Endothelial cell of umbilical vein (primary cell): ENCODE data around the gene PAX3. TPM values are rescaled to one million over a fixed set of nuclear protein-coding genes. Genes with fewer than 3 reads are reported as not detected.

ENCODE experiments used
- BruUV-seq: library from RNA; stranded (reverse); fragments of 400-500 nt; replicated peaks from 2 replicates; lab custom pipeline; 2021; lab: Mats Ljungman, UMichigan
- CTCF ChIA-PET: fragments of 300-600, 350-600 bp; sonication (Branson Sonifier 250); formaldehyde crosslinking; loops from one replicate; lab custom pipeline; 2021; ENCODE audit warnings: antibody characterized with exemption, inconsistent platforms; lab: Charles Lee
- POLR2A ChIA-PET: fragments of 300-600, 350-600 bp; sonication (Branson Sonifier 250); formaldehyde crosslinking; loops from one replicate; lab custom pipeline; 2021; ENCODE audit warnings: antibody characterized with exemption, inconsistent platforms; lab: Charles Lee
- DNase-seq: peaks from one replicate; pipeline ENCODE4 v3.0.0-alpha.2; 2011; ENCODE audit warnings: low read depth, low spot score
- FAIRE-seq: peaks from 2 replicates; lab custom pipeline; 2011; peaks lifted over from hg19 to GRCh38; lab: Jason Lieb, UNC
- H2AFZ ChIP-seq: 2 replicates; pipeline ENCODE4 v1.6.0; 2012; ENCODE audit warnings: low read depth, low read length, control low read depth, inconsistent platforms
- H3K27ac ChIP-seq: 2 replicates; pipeline ENCODE4 v1.5.1; 2011; ENCODE audit warnings: low read depth, mild to moderate bottlenecking, control low read depth, low read length, moderate library complexity; ENCODE audit not compliant: insufficient read depth
- H3K27me3 ChIP-seq, 2 experiments: 2 replicates each; pipeline versions ENCODE4 v1.6.0 to v1.6.1; 2011; ENCODE audit warnings: low read length in 2 of 2, mixed read lengths in 1 of 2; ENCODE audit not compliant: control insufficient read depth in 2 of 2, insufficient read depth in 2 of 2
- H3K36me3 ChIP-seq, 2 experiments: 2 replicates in 1 of 2; 3 replicates in 1 of 2; pipeline ENCODE4 v1.5.1; 2011; ENCODE audit warnings: low read length in 2 of 2, mild to moderate bottlenecking in 1 of 2, moderate library complexity in 1 of 2; ENCODE audit not compliant: control insufficient read depth in 2 of 2, insufficient read depth in 2 of 2; ENCODE audit errors: extremely low read depth in 1 of 2
- H3K4me1 ChIP-seq: 3 replicates; pipeline ENCODE4 v1.5.1; 2011; ENCODE audit warnings: mild to moderate bottlenecking, low read length; ENCODE audit not compliant: control insufficient read depth, insufficient read depth; ENCODE audit errors: extremely low read depth
- H3K4me2 ChIP-seq: 2 replicates; pipeline ENCODE4 v1.6.1; 2011; ENCODE audit warnings: low read length, control low read depth, mixed read lengths; ENCODE audit not compliant: insufficient read depth
- H3K4me3 ChIP-seq, 3 experiments: fragments of 200-600 bp in 1 of 3; sonication (generic), shearing (Covaris generic) in 1 of 3; replicated peaks in 1 of 3; 2 replicates each; pipeline ENCODE4 v1.5.1; 2011 to 2016; ENCODE audit warnings: control low read depth in 3 of 3, low read length in 3 of 3, mild to moderate bottlenecking in 2 of 3, inconsistent platforms in 1 of 3, low read depth in 1 of 3, moderate library complexity in 1 of 3; ENCODE audit not compliant: insufficient read depth in 1 of 3
- H3K79me2 ChIP-seq: 2 replicates; pipeline ENCODE4 v1.6.0; 2012; ENCODE audit warnings: low read length, inconsistent platforms; ENCODE audit not compliant: control insufficient read depth, insufficient read depth
- H3K9ac ChIP-seq: replicated peaks from 2 replicates; pipeline ENCODE3; 2011; ENCODE audit warnings: low read length, control low read depth; ENCODE audit not compliant: insufficient read depth; ENCODE audit errors: extremely low read depth
- H3K9me1 ChIP-seq: replicated peaks from 3 replicates; pipeline ENCODE4 v1.6.0; 2011; ENCODE audit warnings: mild to moderate bottlenecking, low read length; ENCODE audit not compliant: control insufficient read depth, insufficient read depth; ENCODE audit errors: extremely low read depth
- H3K9me3 ChIP-seq: replicated peaks from 2 replicates; pipeline ENCODE4 v1.5.1; 2012; ENCODE audit warnings: low read length, inconsistent platforms; ENCODE audit not compliant: control insufficient read depth, insufficient read depth
- H4K20me1 ChIP-seq: replicated peaks from 2 replicates; pipeline ENCODE3; 2011; ENCODE audit warnings: mild to moderate bottlenecking, low read length; ENCODE audit not compliant: control insufficient read depth, insufficient read depth; ENCODE audit errors: extremely low read depth
- EZH2 ChIP-seq: IDR thresholded peaks from 2 replicates; pipeline ENCODE4 v1.6.1; 2012; ENCODE audit warnings: borderline replicate concordance, low read depth, mild to moderate bottlenecking, moderate library complexity, low read length, inconsistent platforms; ENCODE audit not compliant: severe bottlenecking
- FOS ChIP-seq: IDR thresholded peaks from 2 replicates; pipeline ENCODE4 v1.6.1; 2011; ENCODE audit warnings: mild to moderate bottlenecking, low read length, moderate library complexity, borderline replicate concordance; ENCODE audit not compliant: insufficient read depth
- GATA2 ChIP-seq: IDR thresholded peaks from 2 replicates; pipeline ENCODE4 v1.7.0; 2011; ENCODE audit warnings: low read depth, mild to moderate bottlenecking, moderate library complexity, mixed read lengths, low read length; ENCODE audit not compliant: insufficient read length, insufficient read depth
- JUN ChIP-seq: IDR thresholded peaks from 2 replicates; pipeline ENCODE4 v1.6.1; 2011; ENCODE audit warnings: borderline replicate concordance, low read depth; ENCODE audit not compliant: insufficient read length, insufficient read depth
- MYC ChIP-seq: IDR thresholded peaks from one replicate; pipeline ENCODE4 v1.6.1; 2011; ENCODE audit warnings: mild to moderate bottlenecking, low read depth, low read length
- POLR2A ChIP-seq: IDR thresholded peaks from 2 replicates; pipeline ENCODE4 v1.6.1; 2012; ENCODE audit warnings: low read depth, mild to moderate bottlenecking, control low read depth, low read length
- POLR2AphosphoS5 ChIP-seq: IDR thresholded peaks from 2 replicates; pipeline ENCODE4 v1.6.1; 2012; ENCODE audit warnings: low read depth, mild to moderate bottlenecking, control low read depth, low read length, moderate library complexity; ENCODE audit not compliant: insufficient read depth
- dilution Hi-C: fragments of 300-500 bp; cut with MboI; formaldehyde crosslinking; loops from one replicate; pipeline ENCODE4 v1.15.0; 2019; ENCODE audit warnings: low sequenced_read_pairs; ENCODE audit not compliant: extremely low pct_ligation_motif_present
- intact Hi-C: fragments of 100-400 bp; cut with micrococcal nuclease; formaldehyde crosslinking; loops from one replicate; pipeline ENCODE4 v1.10.0; 2022
- polyA plus RNA-seq, 4 experiments: library from polyadenylated mRNA; depleted of rRNA in 3 of 4; stranded (reverse) in 3 of 4; unstranded in 1 of 4; fragments of >200 nt; gene quantifications; 2 replicates each; pipeline versions ENCODE4 v1.2.1 to v1.2.3, GENCODE V29; 2011 to 2012; ENCODE audit warnings: missing spikeins in 1 of 4
- total RNA-seq: library from RNA; stranded (reverse); gene quantifications from 2 replicates; pipeline ENCODE4 v1.2.3, GENCODE V29; 2021
- TF ChIP-seq, protein P1 (sequence below), 2 donors: IDR thresholded peaks; 1 replicate in 1 of 2; 2 replicates in 1 of 2; pipeline ENCODE4 v1.5.1; 2011; ENCODE audit warnings: low read length in 2 of 2, mild to moderate bottlenecking in 2 of 2, moderate library complexity in 2 of 2, control low read depth in 1 of 2, inconsistent platforms in 1 of 2, low read depth in 1 of 2; ENCODE audit not compliant: insufficient read depth in 1 of 2; ENCODE audit errors: extremely low read depth in 1 of 2
- TF ChIP-seq, protein P2 (sequence below): IDR thresholded peaks from 2 replicates; pipeline ENCODE4 v1.6.1; 2011; ENCODE audit not compliant: insufficient read depth, insufficient read length

Gene PAX3
- total and polyA plus RNA-seq, 2 donors (not counting 3 experiments of a cell fraction or from before 2014, with no cell fraction given), result not detected

DNA sequence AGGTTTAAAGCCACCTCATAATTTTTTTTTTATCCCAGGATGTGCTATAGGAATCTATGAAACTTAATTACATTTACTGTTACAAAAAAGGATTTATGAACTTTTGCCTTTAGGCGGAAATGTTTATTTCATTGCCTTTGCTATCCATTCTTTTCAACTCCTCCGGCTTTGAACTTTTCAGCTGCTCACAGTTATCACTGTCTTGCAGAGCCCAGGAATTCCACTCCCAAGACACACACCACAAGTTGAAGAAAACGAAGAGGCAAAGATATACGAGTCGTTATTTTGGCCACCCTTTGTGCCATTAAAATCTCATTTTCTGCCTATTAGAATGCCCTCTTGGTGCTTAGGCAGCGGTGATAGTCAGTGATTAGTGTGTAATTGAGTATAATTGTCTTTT is 80.0 kb downstream of the PAX3 start:
- intact Hi-C loops, result no loop called here
- no TSS peak for BruUV-seq

More for the DNA sequence above, 80.0 kb downstream of the PAX3 start:
- FAIRE-seq, result no peak
- TF ChIP-seq MYC (no peak), JUN (no peak), EZH2 (no peak), POLR2AphosphoS5 (no peak), FOS (no peak), GATA2 (no peak), POLR2A (no peak)
- TF ChIP-seq, protein P1, sequence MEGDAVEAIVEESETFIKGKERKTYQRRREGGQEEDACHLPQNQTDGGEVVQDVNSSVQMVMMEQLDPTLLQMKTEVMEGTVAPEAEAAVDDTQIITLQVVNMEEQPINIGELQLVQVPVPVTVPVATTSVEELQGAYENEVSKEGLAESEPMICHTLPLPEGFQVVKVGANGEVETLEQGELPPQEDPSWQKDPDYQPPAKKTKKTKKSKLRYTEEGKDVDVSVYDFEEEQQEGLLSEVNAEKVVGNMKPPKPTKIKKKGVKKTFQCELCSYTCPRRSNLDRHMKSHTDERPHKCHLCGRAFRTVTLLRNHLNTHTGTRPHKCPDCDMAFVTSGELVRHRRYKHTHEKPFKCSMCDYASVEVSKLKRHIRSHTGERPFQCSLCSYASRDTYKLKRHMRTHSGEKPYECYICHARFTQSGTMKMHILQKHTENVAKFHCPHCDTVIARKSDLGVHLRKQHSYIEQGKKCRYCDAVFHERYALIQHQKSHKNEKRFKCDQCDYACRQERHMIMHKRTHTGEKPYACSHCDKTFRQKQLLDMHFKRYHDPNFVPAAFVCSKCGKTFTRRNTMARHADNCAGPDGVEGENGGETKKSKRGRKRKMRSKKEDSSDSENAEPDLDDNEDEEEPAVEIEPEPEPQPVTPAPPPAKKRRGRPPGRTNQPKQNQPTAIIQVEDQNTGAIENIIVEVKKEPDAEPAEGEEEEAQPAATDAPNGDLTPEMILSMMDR (IDR thresholded peaks at IDR 0.05; ENCODE audit: extremely low read depth in 1 of 2, insufficient read depth in 1 of 2, low read depth in 1 of 2, low read length in 2 of 2), result no peak
- TF ChIP-seq, protein P2, sequence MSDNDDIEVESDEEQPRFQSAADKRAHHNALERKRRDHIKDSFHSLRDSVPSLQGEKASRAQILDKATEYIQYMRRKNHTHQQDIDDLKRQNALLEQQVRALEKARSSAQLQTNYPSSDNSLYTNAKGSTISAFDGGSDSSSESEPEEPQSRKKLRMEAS, result no peak
- Histone ChIP-seq H2AFZ (no peak overlapping the region), H3K4me2 (no peak overlapping the region), H3K4me3 (no peak overlapping the region), H4K20me1 (no peaks in the 10 kb centered on the region), H3K36me3 (no peaks in the 10 kb centered on the region), H3K9me3 (no peaks in the 10 kb centered on the region), H3K27me3 (no peaks in the 10 kb centered on the region), H3K9ac (no peak overlapping the region), H3K4me1 (no peaks in the 10 kb centered on the region), H3K9me1 (no peaks in the 10 kb centered on the region), H3K79me2 (no peaks in the 10 kb centered on the region), H3K27ac (no peak overlapping the region)
- DNase-seq, result no peak
- dilution Hi-C loops, result no loop called here
- ChIA-PET POLR2A (no interaction called here), CTCF (no interaction called here)
